HCT116 (cell line): ENCODE measurements around the gene TXNDC11. TPM values are rescaled to one million over a fixed set of nuclear protein-coding genes. Genes with fewer than 3 reads are reported as not detected.

Source experiments
- ATAC-seq: fragments of 200-7000 bp; cut with Tn5 transposase; 2 replicates; pipeline ENCODE4 v1.9.1; 2020; ENCODE audit warnings: mild to moderate bottlenecking, moderate library complexity
- BruUV-seq: library from RNA; stranded (reverse); fragments of 400-500 nt; replicated peaks from 2 replicates; lab custom pipeline; 2021; lab: Mats Ljungman, UMichigan
- CTCF ChIA-PET: fragments of 300-600 bp; sonication (Branson Sonifier 250); formaldehyde crosslinking; loops from one replicate; lab custom pipeline; 2021; ENCODE audit warnings: antibody characterized with exemption; lab: Charles Lee
- POLR2A ChIA-PET: fragments of 300-600, 350-600 bp; sonication (Branson Sonifier 250); formaldehyde crosslinking; loops from one replicate; lab custom pipeline; 2021; ENCODE audit warnings: antibody characterized with exemption; lab: Charles Lee
- RAD21 ChIA-PET, 2 experiments: fragments of 300-600 bp; sonication (Branson Sonifier 250); formaldehyde crosslinking; loops; one replicate each; lab custom pipeline; 2023; ENCODE audit warnings: low total read pairs in 2 of 2; ENCODE audit not compliant: uncharacterized antibody in 2 of 2, unreplicated experiment in 2 of 2, low non-redundant PET in 1 of 2; lab: Charles Lee
- DNase-seq: peaks from one replicate; pipeline ENCODE4 v3.0.0-alpha.2; 2010; ENCODE audit warnings: low read depth, low spot score
- H2AFZ ChIP-seq: fragments of 200-600 bp; shearing (Covaris generic), sonication (generic); 2 replicates; pipeline ENCODE4 v1.6.1; 2017; ENCODE audit warnings: low read depth, mixed run types, mixed read lengths, antibody characterized with exemption, low read length; ENCODE audit not compliant: poor library complexity, severe bottlenecking
- H3K27ac ChIP-seq: 2 replicates; pipeline ENCODE4 v1.5.1; 2012; ENCODE audit warnings: low read depth, low read length
- H3K27me3 ChIP-seq: fragments of 200-600 bp; sonication (generic); 2 replicates; pipeline ENCODE4 v1.6.1; 2016; ENCODE audit warnings: mixed run types, low read length, mixed read lengths; ENCODE audit not compliant: insufficient read depth
- H3K36me3 ChIP-seq, 2 experiments: fragments of 200-500 bp in 1 of 2; fragments of 200-600 bp in 1 of 2; sonication (Bioruptor generic) in 1 of 2; sonication (generic) in 1 of 2; 2 replicates each; pipeline versions ENCODE4 v1.5.1 to v1.6.1; 2014 to 2016; ENCODE audit warnings: low read length in 2 of 2, inconsistent platforms in 1 of 2, mixed read lengths in 1 of 2, mixed run types in 1 of 2; ENCODE audit not compliant: insufficient read depth in 2 of 2, control insufficient read depth in 1 of 2
- H3K4me1 ChIP-seq, 2 experiments: fragments of 200-600 bp in 1 of 2; sonication (generic) in 1 of 2; 2 replicates each; pipeline versions ENCODE4 v1.5.1 to v1.6.1; 2012 to 2017; ENCODE audit warnings: low read length in 2 of 2, inconsistent platforms in 1 of 2, mild to moderate bottlenecking in 1 of 2, mixed read lengths in 1 of 2, mixed run types in 1 of 2, moderate library complexity in 1 of 2; ENCODE audit not compliant: insufficient read depth in 2 of 2, control insufficient read depth in 1 of 2
- H3K4me2 ChIP-seq: fragments of 200-600 bp; sonication (generic); 2 replicates; pipeline ENCODE4 v1.6.1; 2017; ENCODE audit warnings: mixed run types, low read length, mixed read lengths
- H3K4me3 ChIP-seq, 2 experiments: fragments of 200-600 bp in 1 of 2; sonication (generic) in 1 of 2; replicated peaks in 1 of 2; 2 replicates each; pipeline ENCODE4 v1.5.1; 2011 to 2016; ENCODE audit warnings: low read length in 2 of 2, control low read depth in 1 of 2, low read depth in 1 of 2, mild to moderate bottlenecking in 1 of 2, mixed read lengths in 1 of 2, mixed run types in 1 of 2
- H3K79me2 ChIP-seq: fragments of 200-600 bp; sonication (generic); 2 replicates; pipeline ENCODE4 v1.6.1; 2017; ENCODE audit warnings: mild to moderate bottlenecking, mixed run types, low read length, moderate library complexity, mixed read lengths; ENCODE audit not compliant: insufficient read depth
- H3K9ac ChIP-seq: fragments of 200-600 bp; sonication (generic); 2 replicates; pipeline ENCODE4 v1.6.1; 2016; ENCODE audit warnings: low read length, mixed read lengths
- H3K9me2 ChIP-seq: fragments of 200-600 bp; sonication (generic), shearing (Covaris generic); 2 replicates; pipeline ENCODE4 v1.6.1; 2017; ENCODE audit warnings: mixed run types, mild to moderate bottlenecking, moderate library complexity; ENCODE audit not compliant: insufficient read depth
- H3K9me3 ChIP-seq, 2 experiments: fragments of 200-500 bp in 1 of 2; fragments of 200-600 bp in 1 of 2; sonication (Bioruptor generic) in 1 of 2; sonication (generic) in 1 of 2; 2 replicates each; pipeline ENCODE4 v1.6.1; 2014 to 2017; ENCODE audit warnings: low read length in 2 of 2, mixed read lengths in 2 of 2, inconsistent platforms in 1 of 2, low read depth in 1 of 2, mild to moderate bottlenecking in 1 of 2, mixed run types in 1 of 2, moderate library complexity in 1 of 2; ENCODE audit not compliant: control insufficient read depth in 1 of 2, insufficient read depth in 1 of 2
- H4K20me1 ChIP-seq: fragments of 200-600 bp; sonication (generic), shearing (Covaris generic); 2 replicates; pipeline ENCODE4 v1.6.1; 2017; ENCODE audit warnings: mixed run types, mild to moderate bottlenecking, moderate library complexity; ENCODE audit not compliant: insufficient read depth
- ATF3 ChIP-seq: IDR thresholded peaks from 2 replicates; pipeline ENCODE4 v1.6.1; 2012
- CBX3 ChIP-seq: IDR thresholded peaks from 2 replicates; pipeline ENCODE4 v1.6.1; 2012; ENCODE audit warnings: low read depth
- CEBPB ChIP-seq: IDR thresholded peaks from 2 replicates; pipeline ENCODE4 v1.6.1; 2012; ENCODE audit warnings: low read depth
- CTCF ChIP-seq, 3 experiments: fragments of 200-600 bp in 1 of 3; sonication (generic) in 1 of 3; IDR thresholded peaks in 2 of 3; conservative IDR thresholded peaks in 1 of 3; 2 replicates each; pipeline ENCODE4 v1.5.1; 2012 to 2017; ENCODE audit warnings: low read depth in 2 of 3, low read length in 2 of 3, antibody characterized with exemption in 1 of 3, borderline replicate concordance in 1 of 3, control low read depth in 1 of 3, mild to moderate bottlenecking in 1 of 3, mixed read lengths in 1 of 3, mixed run types in 1 of 3, moderate library complexity in 1 of 3; ENCODE audit not compliant: insufficient read depth in 1 of 3
- ELF1 ChIP-seq: IDR thresholded peaks from 2 replicates; pipeline ENCODE4 v1.6.1; 2012; ENCODE audit warnings: low read depth, borderline replicate concordance
- EZH2phosphoT487 ChIP-seq: fragments of 200-600 bp; IDR thresholded peaks from 2 replicates; pipeline ENCODE4 v1.6.1; 2018; ENCODE audit warnings: antibody characterized with exemption, borderline replicate concordance
- FOSL1 ChIP-seq: IDR thresholded peaks from 2 replicates; pipeline ENCODE4 v1.6.1; 2012; ENCODE audit warnings: low read depth
- JUND ChIP-seq: IDR thresholded peaks from 2 replicates; pipeline ENCODE4 v1.6.1; 2012
- POLR2A ChIP-seq: IDR thresholded peaks from 2 replicates; pipeline ENCODE4 v1.7.0; 2011; ENCODE audit warnings: borderline replicate concordance; ENCODE audit not compliant: insufficient read depth, insufficient read length; ENCODE audit errors: extremely low read depth
- POLR2AphosphoS5 ChIP-seq: IDR thresholded peaks from 2 replicates; pipeline ENCODE4 v1.6.1; 2011; ENCODE audit warnings: mild to moderate bottlenecking, low read depth, low read length, moderate library complexity
- REST ChIP-seq: IDR thresholded peaks from 2 replicates; pipeline ENCODE4 v1.6.1; 2012; ENCODE audit warnings: low read depth
- SIN3A ChIP-seq: IDR thresholded peaks from 2 replicates; pipeline ENCODE4 v1.6.1; 2012; ENCODE audit warnings: low read depth
- SP1 ChIP-seq: IDR thresholded peaks from 2 replicates; pipeline ENCODE4 v1.6.1; 2012; ENCODE audit warnings: low read depth
- SRF ChIP-seq: IDR thresholded peaks from 2 replicates; pipeline ENCODE4 v1.6.1; 2012; ENCODE audit warnings: low read depth
- TCF7L2 ChIP-seq: IDR thresholded peaks from 2 replicates; pipeline ENCODE4 v1.7.0; 2011; ENCODE audit warnings: borderline replicate concordance, inconsistent platforms; ENCODE audit not compliant: insufficient read depth, insufficient read length; ENCODE audit errors: extremely low read depth
- YY1 ChIP-seq: IDR thresholded peaks from 2 replicates; pipeline ENCODE4 v1.6.1; 2011; ENCODE audit warnings: low read length, low read depth, moderate library complexity, mild to moderate bottlenecking; ENCODE audit not compliant: insufficient replicate concordance; ENCODE audit errors: extremely low read depth
- ZNF274 ChIP-seq: fragments of 200-500 bp; sonication (Bioruptor generic); IDR thresholded peaks from 2 replicates; pipeline ENCODE4 v1.6.1; 2014; ENCODE audit warnings: mild to moderate bottlenecking, low read depth, low read length, inconsistent platforms
- intact Hi-C: fragments of 100-400 bp; cut with micrococcal nuclease; formaldehyde crosslinking; loops from 2 replicates; pipeline ENCODE4 v1.10.0; 2022
- total RNA-seq: library from RNA; stranded (reverse); gene quantifications from one replicate; pipeline ENCODE4 v1.2.1, GENCODE V29; 2021; ENCODE audit not compliant: unreplicated experiment

Gene TXNDC11
- total RNA-seq, 1 experiment from 2014 or later: 26.8 TPM

GRCh38 chr16:11747949-11748403 lies 5.3 kb upstream of the TXNDC11 start:
- Histone ChIP-seq H3K9me2 (no peaks in the 10 kb centered on the region), H3K36me3 (peaks cover 20 to 21% of the 10 kb centered on the region in 2 experiments; a peak in 3 of 4 replicates), H3K4me2 (no peak overlapping the region), H2AFZ (no peak overlapping the region), H3K9ac (no peak overlapping the region), H3K27me3 (no peaks in the 10 kb centered on the region), H3K79me2 (no peaks in the 10 kb centered on the region), H3K9me3 (no peaks in the 10 kb centered on the region), H3K4me1 (peaks cover 9 to 12% of the 10 kb centered on the region in 2 experiments; a peak in 3 of 4 replicates), H4K20me1 (no peaks in the 10 kb centered on the region), H3K27ac (no peak overlapping the region), H3K4me3 (no peak overlapping the region)
- BruUV-seq: no TSS peak
- CTCF ChIA-PET: no interaction called here
- TF ChIP-seq CTCF (IDR thresholded peaks at IDR 0.05 in 2 of 3, conservative IDR thresholded peaks at IDR 0.05 in 1 of 3; ENCODE audit: borderline replicate concordance in 1 of 3, insufficient read depth in 1 of 3, low read depth in 2 of 3, low read length in 2 of 3) (no peak), ATF3 (no peak), YY1 (no peak), CBX3 (no peak), ZNF274 (no peak), EZH2phosphoT487 (no peak), POLR2A (no peak), CEBPB (no peak), JUND (no peak), SIN3A (no peak), TCF7L2 (no peak), FOSL1 (no peak), SP1 (no peak), SRF (no peak), POLR2AphosphoS5 (no peak), ELF1 (no peak), REST (no peak)
- RAD21 ChIA-PET: no interaction called here
- POLR2A ChIA-PET: no interaction called here
- ATAC-seq (no peak), DNase-seq (no peak)
- intact Hi-C loops: no loop called here
